Epithelial cell of prostate (primary cell): Measurements from ENCODE around the gene P2RX2.

Experiments used
- DNase-seq: peaks from one replicate; pipeline ENCODE4 v3.0.0-alpha.2; 2011; ENCODE audit warnings: low read depth, low spot score
- H3K27ac ChIP-seq: fragments of 450-650 bp; 2 replicates; pipeline ENCODE4 v1.5.1; 2017; ENCODE audit warnings: mild to moderate bottlenecking

Gene P2RX2

DNA sequence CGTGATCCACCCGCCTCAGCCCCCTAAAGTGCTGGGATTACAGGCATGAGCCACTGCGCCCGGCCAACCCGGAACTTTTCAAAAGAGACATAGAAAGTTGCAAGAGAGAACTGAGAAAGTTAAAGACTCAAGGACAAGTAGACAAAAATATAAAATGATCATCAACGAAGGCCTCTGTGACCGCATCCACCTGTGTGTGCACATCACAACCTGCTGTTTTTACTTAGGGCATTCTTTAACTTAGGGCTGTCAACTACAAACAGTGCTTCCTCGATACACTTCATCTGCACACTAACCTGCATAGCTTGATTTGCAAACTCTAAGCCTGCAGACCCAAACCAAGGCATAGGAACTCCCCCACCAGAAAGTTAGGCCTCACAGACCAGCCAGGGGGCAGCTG, 14.8 kb downstream of the P2RX2 start:
- no peak for DNase-seq

DNA sequence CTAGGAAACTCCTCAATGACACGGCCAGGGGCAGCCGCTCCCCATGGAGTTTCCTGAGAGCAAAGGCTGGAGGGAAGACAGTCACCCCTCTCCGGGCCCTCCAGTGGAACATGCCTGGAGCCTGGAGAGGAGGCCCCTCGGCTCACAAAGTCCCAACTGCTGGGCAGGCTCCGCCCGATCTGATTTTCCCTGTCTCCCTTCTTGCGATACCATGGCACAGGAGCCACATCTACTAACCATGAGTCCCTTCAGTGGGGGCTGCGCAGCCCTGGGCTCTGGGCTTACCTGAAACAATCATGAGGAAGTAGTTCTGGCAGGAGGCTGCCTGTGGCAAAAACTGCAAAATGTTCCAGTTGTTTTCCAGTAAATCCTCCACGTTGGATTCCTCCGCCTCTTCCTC, 15.3 kb downstream of the P2RX2 start:
- H3K27ac ChIP-seq: no peak overlapping the region
- no peak for DNase-seq

More for the DNA sequence above, 14.8 kb downstream of the P2RX2 start:
- H3K27ac ChIP-seq: no peak overlapping the region

DNA sequence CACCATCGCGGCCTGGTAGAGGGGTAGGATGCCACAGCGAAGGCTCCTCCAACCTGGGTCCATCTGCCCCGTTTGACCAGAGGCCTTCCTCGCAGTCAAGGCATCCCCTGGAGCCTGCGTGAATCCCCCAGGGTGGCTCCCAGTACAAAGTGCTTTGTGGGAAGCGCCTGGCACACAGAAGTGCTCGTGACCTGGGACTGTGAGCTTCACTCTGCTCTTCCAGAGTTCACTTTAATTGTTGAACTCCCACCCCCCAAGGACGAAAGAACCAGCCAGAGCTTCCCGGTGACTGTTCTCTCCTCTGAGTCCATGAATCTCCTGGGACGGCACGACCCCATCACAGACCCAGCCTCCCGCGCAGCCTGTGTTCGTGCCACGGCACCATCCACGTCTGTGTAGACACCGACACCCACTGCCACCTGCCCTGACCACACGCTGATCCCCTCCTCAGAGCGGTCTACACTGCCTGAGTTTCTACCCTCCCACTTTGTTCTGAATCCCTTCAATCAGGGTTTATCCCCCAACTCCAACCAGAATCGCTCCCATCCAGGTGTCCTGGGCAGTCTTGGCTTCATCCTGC, 15.9 kb downstream of the P2RX2 start:
- H3K27ac ChIP-seq: no peak overlapping the region
- DNase-seq: no peak

DNA sequence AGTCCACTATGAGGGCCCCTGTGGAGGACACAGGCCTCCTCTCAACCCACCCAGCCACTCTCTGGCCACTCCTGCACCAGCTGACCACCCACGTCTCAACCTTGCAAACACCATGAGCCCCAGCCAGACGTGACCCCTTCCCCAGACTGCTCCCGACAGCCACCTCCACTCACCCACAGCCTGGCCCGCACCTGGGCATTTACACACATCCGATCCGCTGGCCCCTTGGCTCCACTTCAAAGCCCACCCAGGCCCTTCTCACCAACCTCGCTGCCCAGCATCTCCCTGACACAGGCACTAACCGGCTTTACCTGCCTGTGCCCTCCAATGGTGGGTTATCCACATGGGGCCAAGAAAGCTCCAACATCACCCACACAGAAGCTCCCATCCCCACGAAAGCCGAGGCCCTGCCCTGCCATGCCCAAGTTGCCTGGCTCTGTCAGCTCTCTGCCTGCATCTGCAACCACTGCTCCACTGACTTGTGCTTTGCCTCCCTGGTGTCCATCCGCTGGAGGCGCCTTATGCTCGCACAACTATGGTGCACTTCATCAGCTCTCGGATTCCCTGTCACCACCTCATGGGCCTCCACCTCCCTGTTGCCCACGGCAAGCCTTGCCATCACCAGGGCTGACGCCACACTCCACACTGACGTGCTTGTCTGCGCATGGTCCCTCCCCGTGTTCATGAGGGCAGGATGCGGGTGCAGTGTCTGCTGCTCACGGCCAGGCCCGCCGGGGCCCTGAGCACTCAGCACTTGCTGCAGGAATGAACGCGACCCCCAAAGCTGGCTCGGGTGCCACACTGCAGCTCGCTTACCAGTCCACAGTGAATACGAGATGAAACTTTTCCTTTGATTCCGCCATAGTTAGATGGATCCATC, 16.7 kb downstream of the P2RX2 start:
- no peak for DNase-seq
- H3K27ac ChIP-seq: no peak overlapping the region

GRCh38 chr12:132637811-132638210, 19.2 kb downstream of the P2RX2 start:
- H3K27ac ChIP-seq: no peak overlapping the region
- DNase-seq: no peak

- no peak for DNase-seq
- no peak overlapping the region for H3K27ac ChIP-seq
These were observed 20.2 kb downstream of the P2RX2 start for GRCh38 chr12:132638541-132639408.

GRCh38 chr12:132639956-132640520, 21.5 kb downstream of the P2RX2 start:
- H3K27ac ChIP-seq: no peak overlapping the region
- no peak for DNase-seq

- H3K27ac ChIP-seq: no peak overlapping the region
- no peak for DNase-seq
These were observed 22.4 kb downstream of the P2RX2 start for GRCh38 chr12:132640936-132641335.

DNA sequence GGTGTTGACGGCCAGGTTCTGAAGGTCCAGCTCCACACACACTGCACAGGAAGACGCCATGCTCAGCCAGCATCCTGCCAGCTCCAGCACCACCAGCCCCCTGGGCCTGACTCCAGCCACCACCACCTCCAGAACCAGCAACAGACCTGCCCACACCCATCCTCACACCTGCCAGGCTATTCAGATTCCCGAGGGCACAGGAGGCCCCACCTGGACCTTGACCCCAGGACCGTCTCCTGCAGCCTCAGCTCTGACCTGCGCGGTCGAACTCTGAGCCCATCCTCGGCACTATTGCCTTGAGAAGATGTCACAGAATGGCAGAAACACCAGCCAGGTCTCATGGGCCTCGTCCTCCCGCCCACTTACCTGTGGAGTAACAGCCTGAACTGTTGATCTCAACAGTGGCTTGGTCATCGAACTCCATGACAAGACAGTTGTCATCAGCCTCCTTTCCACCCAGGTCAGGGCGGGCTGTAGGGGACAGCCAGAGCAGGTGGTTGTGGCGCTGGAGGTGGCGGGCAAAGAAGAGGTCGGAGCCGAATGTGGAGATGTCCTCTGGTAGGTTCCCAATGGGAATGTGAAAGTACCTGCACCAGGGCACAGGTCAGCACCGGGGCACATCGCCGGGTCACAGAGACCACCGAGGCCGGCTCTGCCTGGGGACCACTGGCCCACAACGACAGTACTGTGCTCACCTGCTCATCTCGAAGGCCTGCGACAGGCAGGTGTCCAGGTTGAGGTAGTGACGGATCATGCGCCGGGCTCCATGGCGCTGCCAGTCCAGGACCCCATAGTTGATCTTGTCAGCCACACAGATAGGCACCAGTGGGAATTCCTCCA, 23.5 kb downstream of the P2RX2 start:
- no peak overlapping the region for H3K27ac ChIP-seq
- DNase-seq: no peak

DNA sequence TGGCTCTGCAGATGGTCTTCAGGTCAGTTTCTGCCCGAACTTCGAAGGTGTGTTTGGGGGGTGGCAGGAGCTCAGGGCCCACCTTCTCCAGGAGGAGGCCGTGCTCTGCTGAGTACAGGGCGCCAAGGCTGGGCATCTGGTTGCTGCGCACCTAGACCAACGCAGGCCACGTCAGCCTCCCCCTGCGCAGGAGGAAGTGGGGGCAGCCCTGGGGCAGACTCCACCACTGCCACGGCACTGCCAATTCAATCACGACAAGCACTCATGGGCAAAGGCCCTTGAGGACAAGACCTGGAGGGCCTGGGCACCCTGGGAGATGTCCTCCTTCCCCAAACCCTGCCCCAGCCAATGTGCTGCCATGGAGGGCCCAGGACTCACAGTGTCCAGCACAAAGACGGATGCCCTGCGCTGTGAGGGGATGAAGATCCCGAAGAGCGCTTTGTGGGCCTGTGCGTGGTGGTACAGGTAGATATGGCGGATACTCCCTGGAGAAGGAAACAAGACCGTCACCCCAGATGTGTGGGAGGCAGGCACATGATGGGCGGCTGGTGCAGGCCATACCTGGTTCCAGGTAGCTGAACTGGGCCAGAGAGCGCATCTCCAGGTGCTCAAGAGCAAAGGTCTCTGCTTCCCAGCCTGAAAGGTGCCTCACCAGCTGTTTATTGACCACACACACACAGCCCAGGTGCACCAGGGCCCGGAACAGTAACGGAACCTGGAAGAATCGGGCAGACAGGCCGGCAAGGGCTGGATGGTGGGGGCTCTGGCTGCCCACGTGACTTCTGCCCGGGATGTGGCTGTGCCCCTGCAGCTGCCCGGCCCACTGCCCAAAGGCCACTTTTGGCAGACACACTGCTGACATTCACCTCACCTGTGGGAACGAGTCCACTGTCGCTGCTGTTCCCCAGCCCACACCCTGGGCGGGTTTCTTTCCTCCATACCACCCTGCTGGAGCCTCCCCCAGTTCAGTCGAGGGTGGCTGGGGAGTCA, 24.6 kb downstream of the P2RX2 start:
- no peak overlapping the region for H3K27ac ChIP-seq
- DNase-seq: no peak

GRCh38 chr12:132646850-132647249, 28.3 kb downstream of the P2RX2 start:
- DNase-seq: no peak

DNA sequence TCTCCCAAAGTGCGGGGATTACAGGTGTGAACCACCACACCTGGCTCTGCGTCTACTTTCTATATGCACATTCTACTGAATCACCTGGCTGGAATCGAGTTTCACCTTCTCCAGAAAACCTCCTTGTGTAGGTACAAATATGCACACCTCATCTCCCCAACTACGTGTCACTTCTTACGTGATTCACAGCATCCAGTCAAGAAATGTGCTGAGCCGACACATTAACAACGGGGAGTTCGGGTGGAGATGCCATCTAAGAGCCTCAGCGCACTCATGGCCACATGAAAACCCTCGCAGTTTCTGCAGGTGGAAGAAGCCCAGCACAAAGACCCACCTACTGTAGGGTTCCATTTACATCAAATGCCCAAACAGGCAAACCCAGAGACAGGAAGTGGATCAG, 29.3 kb downstream of the P2RX2 start:
- no peak overlapping the region for H3K27ac ChIP-seq
- no peak for DNase-seq

More at GRCh38 chr12:132646850-132647249, 28.3 kb downstream of the P2RX2 start:
- H3K27ac ChIP-seq: no peak overlapping the region

GRCh38 chr12:132648616-132649225, 30.1 kb downstream of the P2RX2 start:
- DNase-seq: no peak
- no peak overlapping the region for H3K27ac ChIP-seq

DNA sequence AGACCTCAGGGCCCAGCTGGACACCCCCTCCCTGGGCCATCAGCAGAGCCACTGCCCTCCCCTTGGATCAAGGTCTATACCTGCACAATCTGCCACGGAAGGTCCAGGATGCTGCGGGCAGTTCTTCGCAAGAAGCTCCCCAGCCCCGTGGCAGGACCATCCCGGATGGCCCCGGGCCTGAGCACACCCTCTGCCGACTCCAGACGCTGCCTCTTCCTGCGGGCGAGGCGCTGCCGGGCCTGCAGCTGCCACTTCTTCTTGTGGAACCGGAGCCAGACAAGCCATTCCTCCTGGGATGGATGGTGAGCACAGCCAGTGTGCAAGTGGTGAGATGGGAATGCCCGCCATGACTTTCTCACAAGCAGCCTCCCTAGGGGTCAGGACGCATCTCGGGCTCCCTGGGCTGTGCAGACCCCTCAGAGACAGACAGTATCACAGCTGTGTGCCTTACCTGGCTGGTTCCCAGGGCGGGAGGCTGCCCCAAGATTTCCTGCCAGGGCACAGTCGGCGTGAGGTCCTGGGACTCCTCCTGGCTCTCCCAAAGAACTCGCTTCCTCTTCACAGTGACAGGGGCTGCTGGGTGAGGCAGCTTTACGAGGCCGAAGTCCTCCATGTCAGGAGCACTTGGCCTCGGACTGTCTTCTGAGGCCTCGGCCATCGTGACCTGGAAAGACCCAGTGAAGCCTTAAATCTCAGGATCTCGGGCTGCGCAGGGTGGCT, 30.8 kb downstream of the P2RX2 start:
- DNase-seq: no peak
- H3K27ac ChIP-seq: no peak overlapping the region

GRCh38 chr12:132651444-132652100, 33.0 kb downstream of the P2RX2 start:
- DNase-seq: no peak
- no peak overlapping the region for H3K27ac ChIP-seq

DNA sequence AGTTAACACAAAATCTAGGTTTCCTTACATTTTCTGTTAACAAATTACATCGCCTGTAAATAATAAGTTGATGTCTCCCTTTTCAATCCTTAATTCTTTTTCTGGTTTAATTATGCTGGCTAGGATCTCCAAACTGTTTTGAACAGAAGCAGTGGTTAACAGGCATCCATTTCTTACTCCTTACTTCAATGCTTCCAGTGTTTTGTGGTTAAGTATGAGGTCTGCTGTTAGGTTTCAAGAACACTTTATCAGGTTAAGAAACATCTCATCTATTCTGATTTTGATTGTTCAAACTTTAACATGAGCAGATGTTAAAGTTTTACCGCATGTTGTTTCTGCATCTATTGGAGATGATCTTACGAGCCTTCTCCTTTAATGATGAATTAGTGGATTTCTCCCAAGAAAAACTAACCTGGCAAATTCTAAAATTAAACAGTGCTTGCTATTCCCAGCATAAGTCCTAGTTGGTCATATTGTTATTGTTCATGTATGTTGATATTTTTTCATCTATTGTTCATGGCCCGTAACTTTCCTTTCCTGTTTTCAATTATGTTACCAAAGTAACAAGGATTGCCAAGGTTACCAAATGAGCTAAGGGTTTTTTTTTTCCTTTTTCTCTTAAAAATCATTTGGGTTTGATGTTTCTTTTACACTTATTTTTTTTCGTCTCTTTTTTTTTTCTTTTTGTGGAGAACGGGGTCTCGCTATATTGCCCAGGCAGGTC, 35.2 kb downstream of the P2RX2 start:
- no peak for DNase-seq
- H3K27ac ChIP-seq: no peak overlapping the region
